Esophagus squamous epithelium (tissue), 4 donors: ENCODE results near the gene STON1.

Source experiments
- CTCF ChIP-seq, 6 experiments: fragments of 450-650 bp in 4 of 6; fragments of 200-600 bp in 2 of 6; sonication (generic) in 2 of 6; IDR thresholded peaks; one replicate each; pipeline ENCODE4 v1.5.1; 2016 to 2019; ENCODE audit warnings: antibody characterized with exemption in 6 of 6, mild to moderate bottlenecking in 4 of 6, moderate library complexity in 4 of 6
- POLR2A ChIP-seq, 4 donors: fragments of 450-650 bp; IDR thresholded peaks; one replicate each; pipeline ENCODE4 v1.6.1; 2017; ENCODE audit warnings: antibody characterized with exemption in 4 of 4, mild to moderate bottlenecking in 4 of 4, moderate library complexity in 3 of 4

DNA sequence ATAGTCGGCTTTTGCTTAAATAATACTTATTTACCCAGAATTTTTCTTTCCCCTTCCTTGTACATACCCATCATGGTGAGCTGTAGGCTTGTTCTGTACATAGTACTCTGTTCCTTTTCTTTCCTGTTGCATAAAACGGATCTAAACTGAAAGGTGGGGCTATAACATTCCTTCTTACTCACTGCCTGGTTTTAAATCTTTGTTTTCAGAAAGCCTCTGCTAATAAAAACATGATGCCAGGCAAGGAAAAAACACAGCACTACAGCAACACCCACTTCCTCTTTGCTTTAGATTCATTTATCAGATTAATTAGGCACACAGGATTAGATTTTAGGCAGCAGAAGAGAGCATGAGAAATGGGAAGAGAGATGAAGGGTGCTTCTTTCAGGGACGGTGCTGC lies 19.6 kb upstream of the STON1 start:
- TF ChIP-seq POLR2A (IDR thresholded peaks at IDR 0.05) (no peak), CTCF (IDR thresholded peaks at IDR 0.05) (no peak)
